Measurements from ENCODE around the gene SLC17A4.

The SLC17A4 gene

DNA sequence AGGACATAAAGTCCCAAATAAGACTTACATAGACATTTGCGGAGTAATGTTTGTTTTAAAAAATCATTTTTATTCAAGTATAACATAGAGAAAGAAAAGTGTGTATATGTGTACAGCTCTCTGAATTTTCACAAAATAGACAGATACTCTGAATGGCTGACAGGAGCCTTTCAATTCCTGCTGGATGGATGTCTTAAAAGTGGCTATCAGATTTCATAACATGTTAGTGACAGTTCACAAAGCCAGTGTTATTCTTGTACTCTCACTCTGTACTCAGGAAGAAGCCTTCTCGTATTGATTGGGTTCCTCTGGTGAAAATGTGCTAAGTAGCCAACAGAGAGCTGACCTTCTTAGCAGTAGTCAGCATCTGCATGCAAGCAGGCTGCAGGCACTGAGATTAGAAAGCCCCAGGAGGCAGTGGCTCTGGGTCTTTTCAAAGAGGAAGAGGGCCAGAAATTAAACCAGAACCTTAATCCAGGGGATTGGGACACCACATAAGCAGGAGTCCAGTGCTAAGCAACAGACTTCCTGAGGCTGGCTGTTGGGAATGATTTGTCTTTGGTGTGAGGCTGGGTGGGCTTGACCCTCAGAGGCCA, 19.7 kb downstream of the SLC17A4 start:
- TF ChIP-seq, protein P1, sequence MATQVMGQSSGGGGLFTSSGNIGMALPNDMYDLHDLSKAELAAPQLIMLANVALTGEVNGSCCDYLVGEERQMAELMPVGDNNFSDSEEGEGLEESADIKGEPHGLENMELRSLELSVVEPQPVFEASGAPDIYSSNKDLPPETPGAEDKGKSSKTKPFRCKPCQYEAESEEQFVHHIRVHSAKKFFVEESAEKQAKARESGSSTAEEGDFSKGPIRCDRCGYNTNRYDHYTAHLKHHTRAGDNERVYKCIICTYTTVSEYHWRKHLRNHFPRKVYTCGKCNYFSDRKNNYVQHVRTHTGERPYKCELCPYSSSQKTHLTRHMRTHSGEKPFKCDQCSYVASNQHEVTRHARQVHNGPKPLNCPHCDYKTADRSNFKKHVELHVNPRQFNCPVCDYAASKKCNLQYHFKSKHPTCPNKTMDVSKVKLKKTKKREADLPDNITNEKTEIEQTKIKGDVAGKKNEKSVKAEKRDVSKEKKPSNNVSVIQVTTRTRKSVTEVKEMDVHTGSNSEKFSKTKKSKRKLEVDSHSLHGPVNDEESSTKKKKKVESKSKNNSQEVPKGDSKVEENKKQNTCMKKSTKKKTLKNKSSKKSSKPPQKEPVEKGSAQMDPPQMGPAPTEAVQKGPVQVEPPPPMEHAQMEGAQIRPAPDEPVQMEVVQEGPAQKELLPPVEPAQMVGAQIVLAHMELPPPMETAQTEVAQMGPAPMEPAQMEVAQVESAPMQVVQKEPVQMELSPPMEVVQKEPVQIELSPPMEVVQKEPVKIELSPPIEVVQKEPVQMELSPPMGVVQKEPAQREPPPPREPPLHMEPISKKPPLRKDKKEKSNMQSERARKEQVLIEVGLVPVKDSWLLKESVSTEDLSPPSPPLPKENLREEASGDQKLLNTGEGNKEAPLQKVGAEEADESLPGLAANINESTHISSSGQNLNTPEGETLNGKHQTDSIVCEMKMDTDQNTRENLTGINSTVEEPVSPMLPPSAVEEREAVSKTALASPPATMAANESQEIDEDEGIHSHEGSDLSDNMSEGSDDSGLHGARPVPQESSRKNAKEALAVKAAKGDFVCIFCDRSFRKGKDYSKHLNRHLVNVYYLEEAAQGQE (IDR thresholded peaks at IDR 0.05; ENCODE audit: insufficient read depth in 1 of 2, low read depth in 2 of 2, low read length in 2 of 2), result no peak
- TF ChIP-seq POLR2AphosphoS5 (IDR thresholded peaks at IDR 0.05; ENCODE audit: low read depth, low read length), result no peak
- no peak for TF ChIP-seq SIN3A (IDR thresholded peaks at IDR 0.05; ENCODE audit: borderline replicate concordance, insufficient read depth, low read length)
- no peak for TF ChIP-seq TAF1 (IDR thresholded peaks at IDR 0.05; ENCODE audit: borderline replicate concordance, insufficient read depth, low read length)
- TF ChIP-seq FOXP2 (optimal IDR thresholded peaks at IDR 0.05; ENCODE audit: borderline replicate concordance, extremely low read depth, extremely low read length, insufficient read depth), result no peak

DNA sequence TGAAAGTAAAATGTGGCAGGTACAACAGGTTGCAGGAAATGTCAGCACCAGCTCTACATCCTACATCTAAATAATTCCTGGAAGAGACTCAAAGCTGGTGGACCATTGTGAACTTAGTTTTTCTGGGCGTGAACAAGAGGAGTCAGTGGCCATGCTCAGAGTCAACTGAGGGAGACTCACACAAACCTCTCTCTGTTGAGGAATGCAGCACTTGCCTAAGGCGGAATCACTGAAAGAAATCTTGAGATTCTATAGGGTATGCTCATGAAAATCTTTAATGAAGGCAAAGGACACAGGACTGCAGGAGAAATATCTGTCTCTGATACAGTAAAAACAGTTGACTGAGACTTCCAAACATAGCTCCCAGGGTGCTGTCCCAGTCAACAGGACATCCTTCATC, 22.5 kb downstream of the SLC17A4 start:
- no peak for TF ChIP-seq SIN3A (IDR thresholded peaks at IDR 0.05; ENCODE audit: borderline replicate concordance, insufficient read depth, low read length)
- TF ChIP-seq TAF1 (IDR thresholded peaks at IDR 0.05; ENCODE audit: borderline replicate concordance, insufficient read depth, low read length), result no peak
- no peak for TF ChIP-seq FOXP2 (optimal IDR thresholded peaks at IDR 0.05; ENCODE audit: borderline replicate concordance, extremely low read depth, extremely low read length, insufficient read depth)
- TF ChIP-seq POLR2AphosphoS5 (IDR thresholded peaks at IDR 0.05; ENCODE audit: low read depth, low read length), result no peak
- TF ChIP-seq, protein P1 (IDR thresholded peaks at IDR 0.05; ENCODE audit: insufficient read depth in 1 of 2, low read depth in 2 of 2, low read length in 2 of 2), result no peak

DNA sequence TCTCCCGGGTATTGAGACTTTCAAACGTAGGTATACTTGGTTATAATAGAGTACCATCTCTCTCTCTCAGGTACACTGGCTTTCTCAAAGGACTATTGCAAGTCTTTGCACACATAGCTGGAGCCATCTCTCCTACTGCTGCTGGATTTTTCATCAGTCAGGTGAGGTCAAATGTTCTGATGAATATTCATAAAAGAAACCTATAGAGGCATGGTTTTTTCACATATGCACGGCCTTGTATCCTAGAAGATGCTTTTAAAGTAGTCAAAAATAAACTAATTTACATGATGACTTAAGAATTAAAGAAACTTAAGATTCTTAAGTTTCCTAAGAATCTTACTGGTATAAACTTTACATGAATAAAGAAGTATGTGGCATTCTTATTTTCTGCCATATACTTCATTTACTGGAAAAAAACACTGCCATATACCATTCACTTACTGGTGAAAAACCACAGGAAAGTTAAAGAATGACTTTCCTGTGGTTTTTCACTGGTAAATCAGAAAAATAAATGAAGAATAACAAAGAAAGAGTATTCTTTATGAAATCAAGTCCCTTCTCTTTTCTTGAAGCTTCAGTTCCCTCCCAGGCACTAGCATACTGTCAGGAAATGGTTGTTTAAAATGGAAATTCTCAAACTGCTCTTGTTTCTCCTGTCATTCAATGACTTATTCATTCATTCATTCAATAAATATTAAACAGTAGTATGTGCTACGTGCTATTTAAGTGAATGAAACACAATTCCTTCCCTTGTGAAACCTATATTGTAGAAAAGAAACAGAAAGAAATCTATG, 23.5 kb downstream of the SLC17A4 start:
- TF ChIP-seq POLR2AphosphoS5 (IDR thresholded peaks at IDR 0.05; ENCODE audit: low read depth, low read length) (no peak), SIN3A (IDR thresholded peaks at IDR 0.05; ENCODE audit: borderline replicate concordance, insufficient read depth, low read length) (no peak), TAF1 (IDR thresholded peaks at IDR 0.05; ENCODE audit: borderline replicate concordance, insufficient read depth, low read length) (no peak), FOXP2 (optimal IDR thresholded peaks at IDR 0.05; ENCODE audit: borderline replicate concordance, extremely low read depth, extremely low read length, insufficient read depth) (no peak)
- TF ChIP-seq, protein P1 (IDR thresholded peaks at IDR 0.05; ENCODE audit: insufficient read depth in 1 of 2, low read depth in 2 of 2, low read length in 2 of 2), result no peak

DNA sequence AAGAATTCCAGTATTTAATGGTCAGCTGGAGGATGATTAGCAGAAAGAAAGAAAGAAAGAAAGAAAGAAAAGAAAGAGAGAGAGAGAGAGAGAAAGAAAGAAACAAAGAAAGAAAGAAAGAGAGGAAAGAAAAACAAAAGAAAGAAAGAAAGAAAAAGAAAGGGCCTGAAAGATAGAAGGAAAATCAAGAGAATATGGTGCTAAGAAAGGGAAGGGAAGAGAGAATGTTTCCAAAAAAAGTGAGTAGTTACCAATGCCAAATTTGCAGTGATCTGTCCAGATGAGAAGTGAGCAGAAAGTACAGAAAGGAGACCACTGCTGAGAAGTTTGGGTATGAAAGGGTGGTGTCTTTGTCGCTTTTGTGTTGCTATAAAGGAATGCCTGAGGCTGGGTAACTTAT, 26.6 kb downstream of the SLC17A4 start:
- TF ChIP-seq FOXP2 (optimal IDR thresholded peaks at IDR 0.05; ENCODE audit: borderline replicate concordance, extremely low read depth, extremely low read length, insufficient read depth), result no peak
- TF ChIP-seq TAF1 (IDR thresholded peaks at IDR 0.05; ENCODE audit: borderline replicate concordance, insufficient read depth, low read length), result no peak
- no peak for TF ChIP-seq POLR2AphosphoS5 (IDR thresholded peaks at IDR 0.05; ENCODE audit: low read depth, low read length)

DNA sequence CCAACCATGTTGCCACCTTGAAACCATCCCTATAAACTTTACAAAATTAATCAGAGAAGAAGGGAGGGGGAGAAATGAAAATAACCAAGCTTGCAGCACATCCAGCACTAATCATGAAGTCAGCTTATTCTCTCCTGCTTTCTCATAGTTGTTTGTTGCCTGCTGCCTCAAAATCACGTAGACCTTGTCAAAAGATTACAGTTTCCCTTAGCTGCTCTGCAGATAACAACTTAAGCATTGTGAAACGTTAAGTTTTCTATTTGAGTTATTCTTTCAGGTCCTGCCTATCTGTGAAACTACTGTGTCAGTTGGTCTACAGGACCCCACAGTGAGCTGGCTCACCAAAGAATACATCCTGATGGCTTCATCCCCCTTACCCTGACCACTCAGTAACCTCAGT, 32.9 kb downstream of the SLC17A4 start:
- TF ChIP-seq FOXP2 (optimal IDR thresholded peaks at IDR 0.05; ENCODE audit: borderline replicate concordance, extremely low read depth, extremely low read length, insufficient read depth) (no peak), POLR2AphosphoS5 (IDR thresholded peaks at IDR 0.05; ENCODE audit: low read depth, low read length) (no peak), SIN3A (IDR thresholded peaks at IDR 0.05; ENCODE audit: borderline replicate concordance, insufficient read depth, low read length) (no peak), TAF1 (IDR thresholded peaks at IDR 0.05; ENCODE audit: borderline replicate concordance, insufficient read depth, low read length) (no peak)
- TF ChIP-seq, protein P1 (IDR thresholded peaks at IDR 0.05; ENCODE audit: insufficient read depth in 1 of 2, low read depth in 2 of 2, low read length in 2 of 2), result no peak
